GM19438 (cell line): ENCODE results near the gene SLC1A5.
A peak's percentile ranks its signal among the peaks of the same experiment; 100 is the strongest.
"Not testable (repeated sequence)": the region's sequence is repeated elsewhere in the genome, so short reads cannot be mapped to it uniquely, and the experiment has no call there.

ENCODE experiments used
- ATAC-seq: cut with Tn5 transposase; IDR thresholded peaks from one replicate; pipeline ENCODE4 v1.9.1; 2021; ENCODE audit warnings: low read depth; ENCODE audit not compliant: unreplicated experiment

Gene SLC1A5

GRCh38 chr19:46803555-46803954 lies 15.2 kb upstream of the SLC1A5 start:
- no peak for ATAC-seq

GRCh38 chr19:46802152-46802551 lies 13.8 kb upstream of the SLC1A5 start:
- no peak for ATAC-seq

GRCh38 chr19:46798713-46799112 lies 10.3 kb upstream of the SLC1A5 start:
- ATAC-seq = no peak

- ATAC-seq = no peak
Measured at GRCh38 chr19:46797881-46798280, 9.5 kb upstream of the SLC1A5 start.

- ATAC-seq = no peak
Measured at GRCh38 chr19:46791944-46792343, 3.5 kb upstream of the SLC1A5 start.

- no peak for ATAC-seq
Measured at GRCh38 chr19:46789371-46789770, 977 bp upstream of the SLC1A5 start.

- ATAC-seq = no peak
Measured at GRCh38 chr19:46788968-46789338, 559 bp upstream of the SLC1A5 start.

- no peak for ATAC-seq
Measured at GRCh38 chr19:46787331-46788261, 798 bp downstream of the SLC1A5 start.

GRCh38 chr19:46787040-46787330 lies 1.4 kb downstream of the SLC1A5 start:
- no peak for ATAC-seq

GRCh38 chr19:46786236-46787039 lies 2.0 kb downstream of the SLC1A5 start:
- ATAC-seq = no peak

GRCh38 chr19:46785980-46786235 lies 2.5 kb downstream of the SLC1A5 start:
- no peak for ATAC-seq

- ATAC-seq = no peak
Measured at GRCh38 chr19:46785054-46785979, 3.1 kb downstream of the SLC1A5 start.

GRCh38 chr19:46784262-46785053 lies 3.9 kb downstream of the SLC1A5 start:
- ATAC-seq = peak; percentile 45

GRCh38 chr19:46783670-46784069 lies 4.7 kb downstream of the SLC1A5 start:
- no peak for ATAC-seq

- ATAC-seq = no peak
Measured at GRCh38 chr19:46782355-46783019, 5.9 kb downstream of the SLC1A5 start.

- not testable (repeated sequence) for ATAC-seq
Measured at GRCh38 chr19:46777956-46778645, 10.3 kb downstream of the SLC1A5 start.

GRCh38 chr19:46776927-46777911 lies 11.2 kb downstream of the SLC1A5 start:
- no peak for ATAC-seq
